ENCODE results near the gene DCC.

DCC gene

GRCh38 chr18:52678551-52678950 is 338.6 kb downstream of the DCC start:
- no peak overlapping the region for H3K4me3 ChIP-seq (ENCODE audit: low read depth, low read length)
- no peak for TF ChIP-seq CTCF (IDR thresholded peaks at IDR 0.05; ENCODE audit: control insufficient read depth, extremely low read depth, insufficient read depth)
- DNase-seq (ENCODE audit: low read depth) = no peak

GRCh38 chr18:52679354-52679753 is 339.4 kb downstream of the DCC start:
- TF ChIP-seq CTCF (IDR thresholded peaks at IDR 0.05; ENCODE audit: control insufficient read depth, extremely low read depth, insufficient read depth) = no peak
- no peak overlapping the region for H3K4me3 ChIP-seq (ENCODE audit: low read depth, low read length)
- no peak for DNase-seq (ENCODE audit: low read depth)

- no peak for DNase-seq (ENCODE audit: low read depth)
- H3K4me3 ChIP-seq (ENCODE audit: low read depth, low read length) = no peak overlapping the region
- TF ChIP-seq CTCF (IDR thresholded peaks at IDR 0.05; ENCODE audit: control insufficient read depth, extremely low read depth, insufficient read depth) = no peak
Measured at GRCh38 chr18:52682260-52682659, 342.3 kb downstream of the DCC start.

- H3K4me3 ChIP-seq (ENCODE audit: low read depth, low read length) = no peak overlapping the region
- DNase-seq (ENCODE audit: low read depth) = no peak
- TF ChIP-seq CTCF (IDR thresholded peaks at IDR 0.05; ENCODE audit: control insufficient read depth, extremely low read depth, insufficient read depth) = no peak
Measured at GRCh38 chr18:52685316-52685715, 345.3 kb downstream of the DCC start.

GRCh38 chr18:52691841-52692240 is 351.8 kb downstream of the DCC start:
- no peak for TF ChIP-seq CTCF (IDR thresholded peaks at IDR 0.05; ENCODE audit: control insufficient read depth, extremely low read depth, insufficient read depth)
- DNase-seq (ENCODE audit: low read depth) = no peak

GRCh38 chr18:52694804-52695203 is 354.8 kb downstream of the DCC start:
- H3K4me3 ChIP-seq (ENCODE audit: low read depth, low read length) = no peak overlapping the region
- peak; percentile 53 for TF ChIP-seq CTCF (IDR thresholded peaks at IDR 0.05; ENCODE audit: control insufficient read depth, extremely low read depth, insufficient read depth)
- DNase-seq (ENCODE audit: low read depth) = no peak

More at GRCh38 chr18:52691841-52692240, 351.8 kb downstream of the DCC start:
- no peak overlapping the region for H3K4me3 ChIP-seq (ENCODE audit: low read depth, low read length)

GRCh38 chr18:52700116-52700515 is 360.1 kb downstream of the DCC start:
- no peak for TF ChIP-seq CTCF (IDR thresholded peaks at IDR 0.05; ENCODE audit: control insufficient read depth, extremely low read depth, insufficient read depth)
- no peak for DNase-seq (ENCODE audit: low read depth)
- H3K4me3 ChIP-seq (ENCODE audit: low read depth, low read length) = no peak overlapping the region
